Gastrocnemius medialis (tissue), 4 donors: ENCODE data around the gene HSBP1L1. TPM values are rescaled to one million over a fixed set of nuclear protein-coding genes. Genes with fewer than 3 reads are reported as not detected.

Source experiments
- ATAC-seq, 2 donors: fragments of 150-250 bp; one replicate each; pipeline ENCODE4 v1.9.1; 2016
- DNase-seq, 2 donors: peaks; one replicate each; pipeline ENCODE4 v3.0.0-alpha.2; 2019
- H3K27ac ChIP-seq, 4 donors: fragments of 200-600 bp; sonication (generic); 1 replicate in 1 of 4; 2 replicates in 3 of 4; pipeline ENCODE4 v1.5.1; 2016 to 2018; ENCODE audit warnings: mild to moderate bottlenecking in 2 of 4, moderate library complexity in 1 of 4
- H3K27me3 ChIP-seq, 3 donors: fragments of 200-600 bp; sonication (generic) in 2 of 3; 1 replicate in 1 of 3; 2 replicates in 2 of 3; pipeline versions ENCODE4 v1.5.1 to v1.6.0; 2016 to 2019; ENCODE audit warnings: mild to moderate bottlenecking in 1 of 3, moderate library complexity in 1 of 3
- H3K36me3 ChIP-seq, 2 donors: fragments of 200-600 bp; sonication (generic) in 1 of 2; one replicate each; pipeline ENCODE4 v1.5.1; 2017 to 2018
- H3K4me1 ChIP-seq, 2 donors: fragments of 200-600 bp; sonication (generic) in 1 of 2; one replicate each; pipeline ENCODE4 v1.5.1; 2016 to 2017; ENCODE audit warnings: mild to moderate bottlenecking in 2 of 2
- H3K4me3 ChIP-seq, 4 donors: fragments of 200-600 bp; sonication (generic) in 3 of 4; 1 replicate in 1 of 4; 2 replicates in 3 of 4; pipeline ENCODE4 v1.5.1; 2016 to 2019; ENCODE audit warnings: mild to moderate bottlenecking in 2 of 4
- H3K9me3 ChIP-seq, 3 donors: fragments of 200-600 bp; sonication (generic) in 2 of 3; 1 replicate in 1 of 3; 2 replicates in 2 of 3; pipeline ENCODE4 v1.5.1; 2016 to 2019
- CTCF ChIP-seq, 5 experiments: fragments of 450-650 bp in 3 of 5; fragments of 200-600 bp in 2 of 5; sonication (generic) in 2 of 5; IDR thresholded peaks in 4 of 5; conservative IDR thresholded peaks in 1 of 5; 1 replicate in 4 of 5; 2 replicates in 1 of 5; pipeline ENCODE4 v1.5.1; 2016 to 2019; ENCODE audit warnings: antibody characterized with exemption in 5 of 5, mild to moderate bottlenecking in 3 of 5, moderate library complexity in 3 of 5
- POLR2A ChIP-seq, 2 donors: fragments of 450-650 bp; IDR thresholded peaks; one replicate each; pipeline ENCODE4 v1.6.1; 2017; ENCODE audit warnings: antibody characterized with exemption in 2 of 2, mild to moderate bottlenecking in 2 of 2, moderate library complexity in 2 of 2
- in situ Hi-C, 4 donors: fragments of 200-750 bp; cut with MboI; loops; one replicate each; pipeline versions ENCODE4 v1.15.0 to v1.8.0; 2017; ENCODE audit warnings: low sequenced_read_pairs in 4 of 4
- intact Hi-C: fragments of 100-400 bp; cut with DNase I; formaldehyde crosslinking; loops from one replicate; pipeline ENCODE4 v1.15.1; 2023; ENCODE audit warnings: low total_unique reads
- total RNA-seq, 4 donors: library from RNA; depleted of rRNA; stranded (reverse); fragments of >200 nt; gene quantifications; one replicate each; pipeline versions ENCODE4 v1.1.0 to v1.2.3, GENCODE V29; 2016

Gene HSBP1L1
- total RNA-seq, 4 donors from 2014 or later, result 0.94 to 13.4 (median 6.9) TPM

- in situ Hi-C loops, result loop anchor here in 1 of 4 donors (10.0 kb wide), 1 partner anchor 47 kb away; the partner anchor contains the start of gene RBFA
- H3K9me3 ChIP-seq, result no peaks in the 10 kb centered on the region
- peak overlapping the region; percentile 84 to 99 (median 89) for H3K4me3 ChIP-seq
- no peaks in the 10 kb centered on the region for H3K36me3 ChIP-seq
- intact Hi-C loops, result loop anchor here (5.0 kb wide), 1 partner anchor 310 kb away; the partner anchor contains the start of gene CTDP1
- DNase-seq (no peak), ATAC-seq (no peak)
- peaks cover 15 to 32% of the 10 kb centered on the region in 2 donors for H3K4me1 ChIP-seq
- TF ChIP-seq CTCF (IDR thresholded peaks at IDR 0.05 in 4 of 5, conservative IDR thresholded peaks at IDR 0.05 in 1 of 5), result no peak
- no peak for TF ChIP-seq POLR2A (IDR thresholded peaks at IDR 0.05)
- peak overlapping the region; percentile 94 to 100 (median 96) for H3K27ac ChIP-seq
- no peaks in the 10 kb centered on the region for H3K27me3 ChIP-seq
Measured at GRCh38 chr18:79987566-79987965, 23.1 kb downstream of the HSBP1L1 start.

- no peak for TF ChIP-seq POLR2A (IDR thresholded peaks at IDR 0.05)
- TF ChIP-seq CTCF (IDR thresholded peaks at IDR 0.05 in 4 of 5, conservative IDR thresholded peaks at IDR 0.05 in 1 of 5), result peak in 2 of 5 experiments; percentile 37 to 45
- Histone ChIP-seq H3K4me1 (peaks cover 15 to 27% of the 10 kb centered on the region in 2 donors), H3K9me3 (no peaks in the 10 kb centered on the region), H3K27me3 (no peaks in the 10 kb centered on the region), H3K36me3 (no peaks in the 10 kb centered on the region), H3K27ac (peak overlapping the region; percentile 94 to 100 (median 96)), H3K4me3 (peak overlapping the region; percentile 84 to 99 (median 89))
- DNase-seq (peak in 1 of 2 donors; percentile 11), ATAC-seq (peak; percentile 66 to 68)
- intact Hi-C loops, result loop anchor here (1.0 to 5.0 kb wide), 4 partner anchors 23 to 311 kb away; partner anchors contain the start of genes CTDP1, HSBP1L1, RBFA and SLC66A2
- in situ Hi-C loops, result loop anchor here in 1 of 4 donors (10.0 kb wide), 1 partner anchor 47 kb away; the partner anchor contains the start of gene RBFA
Measured at GRCh38 chr18:79988071-79988450, 23.6 kb downstream of the HSBP1L1 start.

- H3K4me1 ChIP-seq, result peaks cover 15 to 23% of the 10 kb centered on the region in 2 donors
- ATAC-seq, result peak; percentile 96 to 98
- in situ Hi-C loops, result loop anchor here in 1 of 4 donors (10.0 kb wide), 1 partner anchor 46 kb away; the partner anchor contains the start of gene RBFA
- H3K4me3 ChIP-seq, result peak within 1 kb of the TSS; percentile 84 to 99 (median 89)
- H3K9me3 ChIP-seq, result no peaks in the 10 kb centered on the region
- peak within 1 kb of the TSS; percentile 94 to 100 (median 96) for H3K27ac ChIP-seq
- peak; percentile 70 to 84 for DNase-seq
- H3K36me3 ChIP-seq, result no peaks in the 10 kb centered on the region
- intact Hi-C loops, result loop anchor here (1.0 to 5.0 kb wide), 4 partner anchors 24 to 311 kb away; partner anchors contain the start of genes CTDP1, HSBP1L1, RBFA and SLC66A2
- H3K27me3 ChIP-seq, result no peaks in the 10 kb centered on the region
- TF ChIP-seq CTCF (IDR thresholded peaks at IDR 0.05 in 4 of 5, conservative IDR thresholded peaks at IDR 0.05 in 1 of 5) (no peak), POLR2A (IDR thresholded peaks at IDR 0.05) (peak; percentile 81 to 93)
Measured at GRCh38 chr18:79988451-79989194, 24.2 kb downstream of the HSBP1L1 start, which contains the start of gene TXNL4A. Gene TXNL4A (minus strand): TSS chr18:79988563. CDS start chr18:79988392, 171 bp downstream.

- TF ChIP-seq CTCF (IDR thresholded peaks at IDR 0.05 in 4 of 5, conservative IDR thresholded peaks at IDR 0.05 in 1 of 5), result no peak
- Histone ChIP-seq H3K9me3 (no peaks in the 10 kb centered on the region), H3K27me3 (no peaks in the 10 kb centered on the region), H3K27ac (peak overlapping the region; percentile 94 to 100 (median 96)), H3K4me3 (peak overlapping the region; percentile 84 to 99 (median 89)), H3K4me1 (peaks cover 15 to 23% of the 10 kb centered on the region in 2 donors), H3K36me3 (no peaks in the 10 kb centered on the region)
- intact Hi-C loops (loop anchor here (2.0 to 5.0 kb wide), 2 partner anchors 24 to 312 kb away; partner anchors contain the start of genes CTDP1 and HSBP1L1), in situ Hi-C loops (loop anchor here in 1 of 4 donors (10.0 kb wide), 1 partner anchor 46 kb away; the partner anchor contains the start of gene RBFA)
- DNase-seq, result no peak
- no peak for ATAC-seq
Measured at GRCh38 chr18:79989195-79989497, 24.7 kb downstream of the HSBP1L1 start.
